Chondrocyte (in vitro differentiated cells): ENCODE measurements around the gene MAPK11. TPM values are rescaled to one million over a fixed set of nuclear protein-coding genes. Genes with fewer than 3 reads are reported as not detected.
"Not testable (repeated sequence)": the region's sequence is repeated elsewhere in the genome, so short reads cannot be mapped to it uniquely, and the experiment has no call there.

ENCODE experiments used
- DNase-seq: peaks from one replicate; pipeline ENCODE4 v3.0.0; 2021; ENCODE audit warnings: mixed read lengths, low spot score
- H3K27ac Mint-ChIP-seq: one replicate; pipeline ENCODE4 v1.8.0; 2021; ENCODE audit warnings: mild to moderate bottlenecking, moderate library complexity, mixed read lengths; ENCODE audit not compliant: unreplicated experiment
- H3K27me3 Mint-ChIP-seq: 2 replicates; pipeline ENCODE4 v1.8.0; 2021; ENCODE audit warnings: low read depth, mixed read lengths
- H3K36me3 Mint-ChIP-seq: 2 replicates; pipeline ENCODE4 v1.8.0; 2021; ENCODE audit warnings: low read depth, mixed read lengths
- H3K4me1 Mint-ChIP-seq: 2 replicates; pipeline ENCODE4 v1.8.0; 2021; ENCODE audit warnings: low read depth, mild to moderate bottlenecking, mixed read lengths
- H3K4me3 Mint-ChIP-seq: one replicate; pipeline ENCODE4 v1.8.0; 2021; ENCODE audit warnings: mild to moderate bottlenecking, moderate library complexity, mixed read lengths; ENCODE audit not compliant: unreplicated experiment
- H3K9me3 Mint-ChIP-seq: 2 replicates; pipeline ENCODE4 v1.8.0; 2021; ENCODE audit warnings: low read depth, mixed read lengths
- total RNA-seq: library from RNA; stranded (reverse); gene quantifications from 3 replicates; pipeline ENCODE4 v1.2.1, GENCODE V29; 2021
- TF ChIP-seq, protein P1 (sequence below): fragments of 200-600 bp; sonication (generic); IDR thresholded peaks from 2 replicates; pipeline ENCODE4 v1.5.0; 2021; ENCODE audit warnings: antibody characterized with exemption, mild to moderate bottlenecking, moderate library complexity

Gene MAPK11
- total RNA-seq, 1 donor from 2014 or later: 19.9 TPM

- H3K4me1 Mint-ChIP-seq: peaks cover 10% of the 10 kb centered on the region
- H3K27ac Mint-ChIP-seq: peak overlapping the region; percentile 41
- H3K27me3 Mint-ChIP-seq: no peaks in the 10 kb centered on the region
- DNase-seq: no peak
- no peak overlapping the region for H3K4me3 Mint-ChIP-seq
- TF ChIP-seq, protein P1, sequence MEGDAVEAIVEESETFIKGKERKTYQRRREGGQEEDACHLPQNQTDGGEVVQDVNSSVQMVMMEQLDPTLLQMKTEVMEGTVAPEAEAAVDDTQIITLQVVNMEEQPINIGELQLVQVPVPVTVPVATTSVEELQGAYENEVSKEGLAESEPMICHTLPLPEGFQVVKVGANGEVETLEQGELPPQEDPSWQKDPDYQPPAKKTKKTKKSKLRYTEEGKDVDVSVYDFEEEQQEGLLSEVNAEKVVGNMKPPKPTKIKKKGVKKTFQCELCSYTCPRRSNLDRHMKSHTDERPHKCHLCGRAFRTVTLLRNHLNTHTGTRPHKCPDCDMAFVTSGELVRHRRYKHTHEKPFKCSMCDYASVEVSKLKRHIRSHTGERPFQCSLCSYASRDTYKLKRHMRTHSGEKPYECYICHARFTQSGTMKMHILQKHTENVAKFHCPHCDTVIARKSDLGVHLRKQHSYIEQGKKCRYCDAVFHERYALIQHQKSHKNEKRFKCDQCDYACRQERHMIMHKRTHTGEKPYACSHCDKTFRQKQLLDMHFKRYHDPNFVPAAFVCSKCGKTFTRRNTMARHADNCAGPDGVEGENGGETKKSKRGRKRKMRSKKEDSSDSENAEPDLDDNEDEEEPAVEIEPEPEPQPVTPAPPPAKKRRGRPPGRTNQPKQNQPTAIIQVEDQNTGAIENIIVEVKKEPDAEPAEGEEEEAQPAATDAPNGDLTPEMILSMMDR: no peak
- H3K36me3 Mint-ChIP-seq: peaks cover 14% of the 10 kb centered on the region
- H3K9me3 Mint-ChIP-seq: no peaks in the 10 kb centered on the region
These were observed 4.6 kb upstream of the MAPK11 start for GRCh38 chr22:50274771-50275170.

DNA sequence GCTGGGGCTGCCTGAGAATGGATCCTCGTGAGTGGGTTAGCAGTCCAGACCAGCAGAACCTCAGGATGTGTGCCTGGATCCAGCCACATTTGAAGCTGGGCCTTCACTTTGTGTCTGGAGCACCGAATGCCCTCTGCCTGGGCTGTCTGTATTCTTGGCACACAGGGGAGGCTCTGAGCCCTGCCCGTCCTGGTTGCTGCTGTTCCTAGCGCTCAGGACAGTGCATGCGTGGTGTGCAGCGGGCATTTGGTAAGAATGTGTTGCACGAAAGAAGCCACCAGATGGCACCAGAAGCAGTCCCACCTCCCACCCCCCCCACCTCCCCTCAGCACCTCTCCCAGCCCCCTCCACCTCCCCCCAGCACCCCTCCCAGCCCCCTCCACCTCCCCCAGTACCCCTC, 4.1 kb upstream of the MAPK11 start:
- Mint-ChIP-seq H3K4me1 (peaks cover 13% of the 10 kb centered on the region), H3K27me3 (no peaks in the 10 kb centered on the region), H3K36me3 (peaks cover 14% of the 10 kb centered on the region), H3K4me3 (no peak overlapping the region), H3K27ac (no peak overlapping the region), H3K9me3 (no peaks in the 10 kb centered on the region)
- DNase-seq: no peak
- TF ChIP-seq, protein P1: peak; percentile 74

- H3K36me3 Mint-ChIP-seq: peaks cover 14% of the 10 kb centered on the region
- peaks cover 16% of the 10 kb centered on the region for H3K4me1 Mint-ChIP-seq
- DNase-seq, H3K4me3 Mint-ChIP-seq, H3K27me3 Mint-ChIP-seq, H3K9me3 Mint-ChIP-seq: not testable (repeated sequence)
- peak overlapping the region; percentile 27 for H3K27ac Mint-ChIP-seq
These were observed 3.6 kb upstream of the MAPK11 start for GRCh38 chr22:50273781-50274180.

GRCh38 chr22:50273352-50273751, 3.2 kb upstream of the MAPK11 start:
- peaks cover 14% of the 10 kb centered on the region for H3K36me3 Mint-ChIP-seq
- H3K4me1 Mint-ChIP-seq: peaks cover 20% of the 10 kb centered on the region
- peak overlapping the region; percentile 27 for H3K27ac Mint-ChIP-seq
- H3K9me3 Mint-ChIP-seq, H3K4me3 Mint-ChIP-seq, H3K27me3 Mint-ChIP-seq, DNase-seq: not testable (repeated sequence)
- TF ChIP-seq, protein P1: peak; percentile 41

GRCh38 chr22:50272044-50272802, 2.0 kb upstream of the MAPK11 start:
- Mint-ChIP-seq H3K27me3 (no peaks in the 10 kb centered on the region), H3K4me1 (peaks cover 25% of the 10 kb centered on the region), H3K4me3 (no peak overlapping the region), H3K36me3 (peaks cover 9% of the 10 kb centered on the region), H3K9me3 (no peaks in the 10 kb centered on the region), H3K27ac (no peak overlapping the region)
- TF ChIP-seq, protein P1: peak; percentile 54
- no peak for DNase-seq

DNA sequence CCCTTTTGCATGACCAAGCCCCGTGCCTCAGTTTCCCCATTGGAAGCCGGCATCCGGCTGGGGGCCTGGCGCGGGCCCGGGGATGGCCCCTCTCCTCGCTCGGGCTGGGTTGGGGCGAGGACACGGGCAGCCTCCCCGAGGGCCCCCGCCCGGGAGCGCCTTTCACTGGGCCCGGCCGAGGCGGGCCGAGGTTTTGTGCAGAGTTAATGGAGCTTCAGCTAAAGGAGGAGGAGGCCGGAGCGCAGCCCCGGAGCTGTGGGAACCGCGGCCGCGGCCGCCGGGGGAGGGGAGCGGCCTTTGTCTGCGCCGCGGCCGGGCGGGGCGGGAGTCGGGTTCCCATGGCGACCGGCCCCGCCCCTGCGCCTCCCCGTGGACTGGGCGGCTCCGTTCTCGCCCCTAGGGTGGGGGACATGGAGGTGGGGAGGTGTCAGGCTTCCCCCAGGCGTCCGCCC, 1.4 kb upstream of the MAPK11 start:
- no peak for DNase-seq
- Mint-ChIP-seq H3K27ac (no peak overlapping the region), H3K27me3 (no peaks in the 10 kb centered on the region), H3K9me3 (no peaks in the 10 kb centered on the region), H3K36me3 (peaks cover 8% of the 10 kb centered on the region), H3K4me1 (peaks cover 25% of the 10 kb centered on the region), H3K4me3 (peak overlapping the region; percentile 64)
- TF ChIP-seq, protein P1: peak; percentile 66
